NCI-H82 (cell line): Measurements from ENCODE around the gene TBRG4.

Source experiments
- DNase-seq: peaks from one replicate; lab custom pipeline; 2025; lab: John Stamatoyannopoulos, UW

The TBRG4 gene

DNA sequence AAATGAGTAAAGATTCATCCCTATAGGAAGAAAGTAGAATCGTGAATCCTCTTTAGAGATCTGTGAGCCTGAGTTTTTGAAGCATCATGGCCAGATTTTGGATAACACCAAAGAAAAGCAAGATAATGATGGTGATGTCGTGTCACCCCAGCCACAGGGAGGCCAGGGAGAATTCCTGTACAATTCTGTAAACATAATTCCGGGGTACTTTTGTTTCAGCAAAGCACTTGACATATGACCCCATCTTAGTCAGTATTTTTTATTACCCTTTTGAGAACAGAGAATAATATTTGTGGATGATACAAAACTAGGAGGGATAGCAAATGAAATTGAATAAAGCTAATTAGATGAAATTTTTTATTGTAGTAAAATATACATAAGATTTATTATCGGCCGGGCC lies 56.5 kb downstream of the TBRG4 start:
- DNase-seq = no peak

DNA sequence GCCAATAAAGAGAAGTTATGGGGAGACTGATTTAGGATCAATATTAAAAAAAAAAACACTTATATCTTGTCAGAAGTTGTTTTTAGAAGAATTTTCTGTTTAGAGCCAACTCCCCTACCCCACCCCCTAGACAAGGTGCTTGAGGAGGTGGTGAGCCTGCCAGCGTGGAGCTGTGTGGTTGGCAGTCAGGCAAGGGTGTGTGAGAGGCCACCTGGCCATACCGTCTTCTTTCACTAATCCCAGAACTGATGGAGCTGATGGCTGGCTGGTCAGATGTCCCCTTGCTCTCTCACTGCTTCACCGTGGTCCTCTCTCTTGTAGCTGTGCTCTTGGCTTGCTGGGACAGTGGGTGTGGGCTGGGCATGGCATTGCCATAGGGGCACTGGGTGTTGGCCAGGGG lies 57.1 kb downstream of the TBRG4 start:
- no peak for DNase-seq

DNA sequence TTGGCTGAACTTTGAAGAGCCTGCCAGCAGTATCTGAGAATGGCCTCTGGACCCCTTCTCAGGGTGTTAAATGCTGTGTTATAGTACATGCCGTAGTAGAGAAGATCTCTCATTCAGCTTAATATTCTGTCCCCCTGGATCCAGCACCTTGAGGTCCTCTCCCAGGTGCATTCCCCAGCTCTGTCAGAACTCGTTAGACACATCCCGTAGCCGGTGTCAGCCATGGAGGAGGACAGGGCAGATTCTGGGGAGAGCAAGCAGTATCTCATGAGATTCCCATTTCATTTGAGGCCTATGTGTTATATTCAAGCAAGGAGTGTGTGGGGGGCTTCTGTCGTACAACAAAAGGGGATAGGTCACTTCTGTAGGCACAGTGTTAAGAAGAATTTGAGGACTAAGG lies 57.6 kb downstream of the TBRG4 start:
- no peak for DNase-seq

DNA sequence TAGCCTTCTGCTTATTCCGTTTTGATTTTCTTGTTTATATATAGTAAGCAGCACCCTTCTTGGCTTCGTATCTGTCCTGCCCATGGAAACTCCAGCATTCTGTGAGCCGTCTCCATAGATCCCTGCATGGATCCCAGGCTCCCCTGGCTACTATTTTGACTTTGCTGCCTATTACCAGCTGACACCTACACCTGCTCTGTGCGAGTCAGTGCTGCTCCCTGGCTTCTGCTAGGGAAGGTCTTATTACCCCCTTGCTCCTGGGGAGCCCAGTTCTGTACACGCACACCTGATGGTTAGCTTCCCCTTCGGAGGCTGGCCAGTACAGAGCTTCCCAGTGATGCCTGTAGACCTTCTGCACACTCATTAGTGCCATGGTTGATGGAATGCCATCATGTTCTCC lies 58.1 kb downstream of the TBRG4 start:
- DNase-seq = no peak

DNA sequence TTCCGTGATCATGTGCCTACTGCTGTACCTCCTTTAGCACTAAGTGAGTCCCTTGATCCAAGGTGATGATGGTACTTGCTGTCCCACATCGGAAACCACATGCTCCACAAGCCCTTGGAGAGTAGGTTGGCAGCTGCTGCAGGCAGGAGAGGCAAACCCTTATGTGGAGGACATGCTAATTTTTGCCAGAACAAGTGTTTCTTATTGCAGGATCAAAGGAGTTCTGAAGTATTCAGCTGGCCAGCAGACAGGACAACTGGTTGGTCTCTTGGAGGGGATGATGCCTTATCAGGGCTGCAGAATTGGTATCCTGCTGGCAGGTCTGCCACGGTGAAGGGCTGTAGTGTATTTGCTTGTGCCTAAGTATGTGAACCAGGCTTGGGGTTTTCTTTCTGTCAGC lies 59.5 kb downstream of the TBRG4 start:
- no peak for DNase-seq

DNA sequence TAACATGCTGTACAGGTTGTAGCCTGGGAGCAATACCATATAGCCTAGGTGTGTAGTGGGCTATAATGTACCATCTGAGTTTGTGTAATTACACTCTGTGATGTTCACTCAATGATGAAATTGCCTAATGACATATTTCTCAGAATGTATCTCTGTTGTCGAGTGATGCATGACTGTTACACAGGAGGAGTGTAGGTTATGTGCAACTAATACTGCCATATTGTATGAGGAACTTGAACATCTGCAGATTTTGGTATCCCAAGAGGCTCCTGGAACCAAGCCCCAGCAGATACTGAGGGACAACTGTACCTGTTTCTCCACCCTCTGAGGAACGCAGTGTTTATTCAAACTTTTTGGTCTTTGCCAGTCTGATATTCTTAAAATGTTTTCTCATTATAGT lies 61.3 kb downstream of the TBRG4 start:
- DNase-seq = no peak
